ENCODE measurements around the gene EIF2B5.

Gene EIF2B5

GRCh38 chr3:184155644-184156521, 20.7 kb downstream of the EIF2B5 start:
- Histone ChIP-seq H3K9me2 (ENCODE audit: low read depth, low read length) (no peaks in the 10 kb centered on the region), H2AFZ (ENCODE audit: low read length) (no peak overlapping the region), H3K4me1 (ENCODE audit: insufficient read depth, low read length, severe bottlenecking) (peaks cover 33% of the 10 kb centered on the region), H3K4me2 (ENCODE audit: low read length) (peak overlapping the region; percentile 95), H3K4me3 (ENCODE audit: low read depth, low read length, poor library complexity, severe bottlenecking) (peak overlapping the region; percentile 98), H4K20me1 (ENCODE audit: insufficient read depth, low read length) (no peaks in the 10 kb centered on the region), H3K9me3 (ENCODE audit: low read length) (no peaks in the 10 kb centered on the region), H3K27ac (ENCODE audit: low read depth, low read length, poor library complexity, severe bottlenecking) (peak overlapping the region; percentile 48), H3K27me3 (ENCODE audit: insufficient read depth, low read length) (no peaks in the 10 kb centered on the region), H3K9ac (ENCODE audit: low read length) (peak overlapping the region; percentile 95), H3K79me2 (ENCODE audit: insufficient read depth, low read length) (peaks cover 19% of the 10 kb centered on the region), H3K36me3 (ENCODE audit: insufficient read depth, low read length) (no peaks in the 10 kb centered on the region), H3F3A (ENCODE audit: insufficient read depth, low read length) (peaks cover 3% of the 10 kb centered on the region; the same call in 1 of the 2 replicates)
- TF ChIP-seq EZH2 (IDR thresholded peaks at IDR 0.05; ENCODE audit: borderline replicate concordance, low read length): no peak
- no peak for TF ChIP-seq CTCF (IDR thresholded peaks at IDR 0.05; ENCODE audit: low read length)

GRCh38 chr3:184156522-184156955, 21.4 kb downstream of the EIF2B5 start:
- Histone ChIP-seq H3F3A (ENCODE audit: insufficient read depth, low read length) (peaks cover 3% of the 10 kb centered on the region; the same call in 1 of the 2 replicates), H3K4me1 (ENCODE audit: insufficient read depth, low read length, severe bottlenecking) (peaks cover 33% of the 10 kb centered on the region), H3K9me2 (ENCODE audit: low read depth, low read length) (no peaks in the 10 kb centered on the region), H2AFZ (ENCODE audit: low read length) (no peak overlapping the region), H3K27ac (ENCODE audit: low read depth, low read length, poor library complexity, severe bottlenecking) (peak overlapping the region; percentile 48), H4K20me1 (ENCODE audit: insufficient read depth, low read length) (no peaks in the 10 kb centered on the region), H3K9me3 (ENCODE audit: low read length) (no peaks in the 10 kb centered on the region), H3K79me2 (ENCODE audit: insufficient read depth, low read length) (peaks cover 19% of the 10 kb centered on the region), H3K9ac (ENCODE audit: low read length) (peak overlapping the region; percentile 95), H3K4me2 (ENCODE audit: low read length) (peak overlapping the region; percentile 95), H3K36me3 (ENCODE audit: insufficient read depth, low read length) (no peaks in the 10 kb centered on the region), H3K4me3 (ENCODE audit: low read depth, low read length, poor library complexity, severe bottlenecking) (peak overlapping the region; percentile 98), H3K27me3 (ENCODE audit: insufficient read depth, low read length) (no peaks in the 10 kb centered on the region)
- TF ChIP-seq CTCF (IDR thresholded peaks at IDR 0.05; ENCODE audit: low read length) (no peak), EZH2 (IDR thresholded peaks at IDR 0.05; ENCODE audit: borderline replicate concordance, low read length) (no peak)

GRCh38 chr3:184157206-184157605, 22.0 kb downstream of the EIF2B5 start:
- Histone ChIP-seq H4K20me1 (ENCODE audit: insufficient read depth, low read length) (no peaks in the 10 kb centered on the region), H2AFZ (ENCODE audit: low read length) (no peak overlapping the region), H3K27me3 (ENCODE audit: insufficient read depth, low read length) (no peaks in the 10 kb centered on the region), H3K36me3 (ENCODE audit: insufficient read depth, low read length) (no peaks in the 10 kb centered on the region), H3K79me2 (ENCODE audit: insufficient read depth, low read length) (peaks cover 19% of the 10 kb centered on the region), H3F3A (ENCODE audit: insufficient read depth, low read length) (peaks cover 3% of the 10 kb centered on the region; the same call in 1 of the 2 replicates), H3K9ac (ENCODE audit: low read length) (peak overlapping the region; percentile 95), H3K4me1 (ENCODE audit: insufficient read depth, low read length, severe bottlenecking) (peaks cover 33% of the 10 kb centered on the region), H3K4me2 (ENCODE audit: low read length) (peak overlapping the region; percentile 95), H3K27ac (ENCODE audit: low read depth, low read length, poor library complexity, severe bottlenecking) (peak overlapping the region; percentile 48), H3K9me3 (ENCODE audit: low read length) (no peaks in the 10 kb centered on the region), H3K9me2 (ENCODE audit: low read depth, low read length) (no peaks in the 10 kb centered on the region), H3K4me3 (ENCODE audit: low read depth, low read length, poor library complexity, severe bottlenecking) (peak overlapping the region; percentile 98)
- TF ChIP-seq CTCF (IDR thresholded peaks at IDR 0.05; ENCODE audit: low read length): no peak
- TF ChIP-seq EZH2 (IDR thresholded peaks at IDR 0.05; ENCODE audit: borderline replicate concordance, low read length): no peak
